ENCODE results near the gene SHQ1.
"Not testable (repeated sequence)": the region's sequence is repeated elsewhere in the genome, so short reads cannot be mapped to it uniquely, and the experiment has no call there.

Gene SHQ1

DNA sequence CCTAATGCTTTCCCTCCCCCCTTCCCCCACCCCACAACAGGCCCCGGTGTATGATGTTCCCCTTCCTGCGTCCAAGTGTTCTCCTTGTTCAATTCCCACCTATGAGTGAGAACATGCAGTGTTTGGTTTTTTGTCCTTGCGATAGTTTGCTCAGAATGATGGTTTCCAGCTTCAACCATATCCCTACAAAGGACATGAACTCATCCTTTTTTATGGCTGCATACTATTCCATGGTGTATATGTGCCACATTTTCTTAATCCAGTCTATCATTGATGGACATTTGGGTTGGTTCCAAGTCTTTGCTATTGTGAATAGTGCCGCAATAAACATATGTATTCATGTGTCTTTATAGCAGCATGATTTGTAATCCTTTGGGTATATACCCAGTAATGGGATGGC lies 137.8 kb downstream of the SHQ1 start:
- not testable (repeated sequence) for DNase-seq

DNA sequence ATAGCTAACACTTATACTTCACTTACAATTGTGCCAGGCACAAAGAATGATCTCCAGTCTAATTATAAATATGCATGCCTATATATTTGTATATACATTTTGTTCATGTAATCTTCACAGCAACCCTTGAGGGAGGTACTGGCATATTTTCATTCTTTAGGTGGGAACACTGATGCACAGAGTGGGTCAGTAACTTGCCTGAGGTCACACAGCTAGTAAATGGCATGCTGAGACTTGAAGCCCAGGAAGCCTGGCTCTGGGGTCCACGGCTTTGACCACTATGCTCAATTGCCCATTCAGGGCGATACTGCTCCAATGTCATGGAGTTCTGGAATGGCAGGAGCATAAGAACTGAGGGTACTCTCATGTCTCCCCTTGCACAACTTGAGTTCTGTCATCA lies 139.8 kb downstream of the SHQ1 start:
- no peak for DNase-seq

GRCh38 chr3:72702997-72703396 lies 145.2 kb downstream of the SHQ1 start:
- no peak for DNase-seq

GRCh38 chr3:72702390-72702789 lies 145.9 kb downstream of the SHQ1 start:
- no peak for DNase-seq

GRCh38 chr3:72700106-72700505 lies 148.1 kb downstream of the SHQ1 start:
- no peak for DNase-seq

GRCh38 chr3:72699631-72700030 lies 148.6 kb downstream of the SHQ1 start:
- no peak for DNase-seq
